ENCODE results near the gene DUOXA1. TPM values are rescaled to one million over a fixed set of nuclear protein-coding genes. Genes with fewer than 3 reads are reported as not detected.

The DUOXA1 gene
- total and polyA plus RNA-seq, 2 experiments from 2014 or later, result not detected

GRCh38 chr15:45139770-45140169 is 10.1 kb upstream of the DUOXA1 start (continued):
- TF ChIP-seq ZNF462 (CRISPR knock-in tag; IDR thresholded peaks at IDR 0.05) (no peak), EZH2phosphoT487 (IDR thresholded peaks at IDR 0.05; ENCODE audit: unreplicated experiment) (no peak), JUNB (IDR thresholded peaks at IDR 0.05; ENCODE audit: unreplicated experiment) (no peak)

- Histone ChIP-seq H3K4me3 (no peak overlapping the region), H3K4me2 (no peak overlapping the region), H3K4me1 (ENCODE audit: insufficient read depth) (no peaks in the 10 kb centered on the region), H3K36me3 (ENCODE audit: insufficient read depth) (no peaks in the 10 kb centered on the region), H2AFZ (no peak overlapping the region), H3F3A (replicated peaks; ENCODE audit: low read depth) (no peaks in the 10 kb centered on the region), H3K27me3 (ENCODE audit: insufficient read depth) (peaks cover 43% of the 10 kb centered on the region), H3K9me2 (ENCODE audit: insufficient read depth) (no peaks in the 10 kb centered on the region), H3K27ac (ENCODE audit: low read depth) (no peak overlapping the region), H4K20me1 (replicated peaks; ENCODE audit: insufficient read depth) (no peaks in the 10 kb centered on the region), H3K79me2 (replicated peaks; ENCODE audit: insufficient read depth) (no peaks in the 10 kb centered on the region)
- Mint-ChIP-seq H3K4me3 (no peak overlapping the region), H3K27me3 (ENCODE audit: insufficient read depth, low read depth, poor library complexity) (peaks cover 25% of the 10 kb centered on the region), H3K27ac (no peak overlapping the region), H3K9me3 (no peaks in the 10 kb centered on the region; the same call in 2 of the 3 replicates), H3K4me1 (peaks cover 3% of the 10 kb centered on the region; the same call in 2 of the 3 replicates), H3K36me3 (ENCODE audit: low read depth) (no peaks in the 10 kb centered on the region; the same call in 2 of the 3 replicates)
- ATAC-seq (no peak), DNase-seq (ENCODE audit: low spot score) (no peak)
- TF ChIP-seq EZH2 (IDR thresholded peaks at IDR 0.05; ENCODE audit: low read depth, unreplicated experiment), result no peak
- TF ChIP-seq NANOG (IDR thresholded peaks at IDR 0.05; ENCODE audit: borderline replicate concordance), result no peak
- no peak for TF ChIP-seq JUNB (IDR thresholded peaks at IDR 0.05; ENCODE audit: unreplicated experiment)
- TF ChIP-seq CTCF (conservative IDR thresholded peaks at IDR 0.05; ENCODE audit: low read depth in 2 of 2), result no peak
- TF ChIP-seq ZNF331 (CRISPR knock-in tag; IDR thresholded peaks at IDR 0.05; ENCODE audit: low read depth), result no peak
- TF ChIP-seq ZNF114 (CRISPR knock-in tag; IDR thresholded peaks at IDR 0.05), result no peak
- TF ChIP-seq EZH2phosphoT487 (IDR thresholded peaks at IDR 0.05; ENCODE audit: unreplicated experiment), result no peak
Observed at GRCh38 chr15:45138814-45139765, 9.4 kb upstream of the DUOXA1 start.
